HG02610 (cell line): ENCODE measurements around the gene YES1.
A peak's percentile ranks its signal among the peaks of the same experiment; 100 is the strongest.
"Not testable (repeated sequence)": the region's sequence is repeated elsewhere in the genome, so short reads cannot be mapped to it uniquely, and the experiment has no call there.

Experiments
- ATAC-seq: cut with Tn5 transposase; IDR thresholded peaks from one replicate; pipeline ENCODE4 v1.9.1; 2021; ENCODE audit warnings: mild to moderate bottlenecking, moderate library complexity; ENCODE audit not compliant: unreplicated experiment

The YES1 gene

DNA sequence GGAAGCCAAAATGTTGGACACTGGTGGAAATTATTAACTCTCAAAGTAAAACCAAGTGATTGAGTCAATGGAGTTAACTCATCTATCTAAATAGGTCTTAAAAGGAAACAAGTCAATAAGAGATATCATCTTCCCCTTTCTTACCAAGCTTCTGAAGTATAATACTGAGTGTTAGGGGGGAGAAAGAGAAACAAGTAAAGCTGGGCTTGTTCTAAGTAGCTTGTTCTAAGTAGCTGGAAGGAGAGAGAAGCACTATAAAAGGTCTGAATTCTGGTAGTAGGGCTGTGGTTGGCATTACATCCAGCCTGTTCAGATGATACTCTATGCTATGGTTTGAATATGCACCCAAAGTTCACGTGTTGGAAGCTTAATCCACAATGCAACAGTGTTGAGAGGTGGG lies 26.8 kb downstream of the YES1 start:
- peak; percentile 41 for ATAC-seq

- ATAC-seq, result no peak
These were observed 27.4 kb downstream of the YES1 start for GRCh38 chr18:784470-785172.

DNA sequence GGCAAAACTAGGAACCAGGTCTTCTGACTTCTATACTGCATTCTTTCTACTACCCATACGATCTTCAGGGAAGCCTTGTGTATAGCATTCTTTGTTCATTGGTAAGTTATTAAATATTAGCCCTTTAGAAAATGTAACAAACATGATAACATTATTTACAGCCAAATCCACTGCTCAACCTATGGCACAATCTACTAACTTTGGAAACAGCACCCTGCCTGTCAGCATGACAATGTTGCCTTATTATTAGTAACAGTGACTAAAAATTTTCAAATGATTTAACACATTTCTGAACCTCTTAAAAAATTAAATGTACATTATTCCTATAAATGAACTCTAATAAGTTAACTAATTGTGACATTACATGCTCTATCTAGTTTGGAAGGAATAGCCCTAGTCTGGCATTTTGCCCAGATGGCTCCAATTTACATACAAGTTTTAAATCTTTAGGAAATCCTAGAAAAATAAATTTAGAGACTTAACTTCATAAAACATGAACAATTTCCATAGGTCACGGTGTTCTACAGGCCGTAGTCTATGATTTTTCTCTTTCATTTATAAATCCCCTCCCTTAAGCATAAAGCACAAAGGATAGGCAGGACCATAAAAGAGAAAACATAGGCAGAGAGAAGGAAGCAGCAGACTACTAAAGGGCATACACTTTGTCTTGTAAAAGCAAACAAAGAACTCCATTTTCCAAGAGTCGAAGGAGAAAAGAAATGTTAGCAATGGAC lies 33.7 kb downstream of the YES1 start:
- no peak for ATAC-seq

DNA sequence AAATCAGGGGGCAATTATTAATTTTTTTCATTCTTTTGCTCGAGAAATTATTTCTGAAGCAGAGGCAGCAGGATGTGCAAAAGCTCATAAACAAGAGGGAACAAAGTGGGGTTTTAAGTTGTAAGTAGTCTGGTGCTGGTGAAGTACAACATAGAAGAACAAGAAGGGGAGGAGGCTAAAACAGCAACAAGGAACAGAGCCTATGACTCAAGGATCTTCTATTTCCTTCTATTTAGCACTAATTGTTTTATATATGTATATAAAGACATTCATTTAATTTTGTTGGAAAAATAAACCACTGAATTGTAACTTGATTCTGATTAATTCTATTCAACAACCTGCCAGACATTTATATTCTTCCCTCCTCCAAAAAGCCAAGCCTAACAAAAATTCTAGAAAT lies 35.0 kb downstream of the YES1 start:
- ATAC-seq, result no peak

DNA sequence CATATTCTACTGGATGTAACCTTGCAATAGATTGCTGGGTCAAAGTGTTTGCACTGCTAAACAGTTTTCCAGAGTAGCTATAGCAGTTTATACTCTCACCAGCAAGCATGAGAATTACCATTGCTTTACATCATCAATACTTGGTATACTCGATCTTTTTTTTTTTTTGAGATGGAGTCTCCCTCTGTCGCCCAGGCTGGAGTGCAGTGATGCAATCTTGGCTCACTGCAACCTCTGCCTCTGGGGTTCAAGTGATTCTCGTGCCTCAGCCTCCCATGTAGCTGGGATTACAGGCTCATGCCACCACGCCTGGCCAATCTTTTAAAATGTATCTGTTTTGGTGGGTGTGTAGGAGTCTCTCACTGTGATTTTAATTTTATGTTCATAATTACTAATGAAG lies 36.0 kb downstream of the YES1 start:
- not testable (repeated sequence) for ATAC-seq

- ATAC-seq, result no peak
These were observed 37.2 kb downstream of the YES1 start for GRCh38 chr18:774811-775210.

- no peak for ATAC-seq
These were observed 37.9 kb downstream of the YES1 start for GRCh38 chr18:773980-774624.

- ATAC-seq, result no peak
These were observed 41.5 kb downstream of the YES1 start for GRCh38 chr18:770583-770961.

DNA sequence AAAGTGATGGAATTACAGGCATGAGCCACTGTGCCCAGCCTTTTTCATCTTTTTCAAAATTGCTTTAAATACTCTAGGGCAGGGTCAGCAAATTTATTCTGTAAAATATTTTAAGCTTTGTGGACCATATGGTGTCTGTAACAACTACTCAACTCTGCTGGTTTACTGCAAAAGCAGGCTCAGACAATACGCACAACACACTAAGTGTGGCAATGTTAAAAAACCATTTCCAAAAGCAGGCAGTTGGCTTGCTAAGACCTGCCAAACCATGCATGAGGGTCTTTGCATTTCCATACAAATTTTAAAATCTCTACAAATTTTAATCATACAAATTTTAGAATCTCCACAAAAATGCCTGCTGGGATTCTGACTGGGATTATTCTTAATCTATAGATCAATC lies 44.1 kb downstream of the YES1 start:
- ATAC-seq, result no peak

- no peak for ATAC-seq
These were observed 44.8 kb downstream of the YES1 start for GRCh38 chr18:767084-767882.

DNA sequence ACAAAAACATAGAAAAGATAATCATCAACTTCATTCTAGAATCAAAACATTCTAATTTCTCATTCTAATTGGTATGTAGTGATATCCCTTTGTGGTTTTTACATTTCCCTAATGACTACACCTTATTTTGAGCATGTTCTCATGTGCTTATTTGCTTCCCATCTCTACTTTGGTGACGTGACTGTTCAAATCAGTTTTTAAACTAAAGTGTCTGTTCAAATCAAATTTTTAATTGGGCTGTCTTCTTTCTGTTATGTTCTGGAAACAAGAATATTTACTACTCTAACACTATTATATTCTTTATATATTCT lies 45.5 kb downstream of the YES1 start:
- ATAC-seq, result no peak

- no peak for ATAC-seq
These were observed 46.1 kb downstream of the YES1 start for GRCh38 chr18:765764-766549.

- ATAC-seq, result not testable (repeated sequence)
These were observed 52.2 kb downstream of the YES1 start for GRCh38 chr18:759864-760263.

- no peak for ATAC-seq
These were observed 56.5 kb downstream of the YES1 start for GRCh38 chr18:755506-755905.

- no peak for ATAC-seq
These were observed 57.4 kb downstream of the YES1 start for GRCh38 chr18:754656-755055.

- no peak for ATAC-seq
These were observed 61.6 kb downstream of the YES1 start for GRCh38 chr18:750456-750855.

- ATAC-seq, result no peak
These were observed 67.0 kb downstream of the YES1 start for GRCh38 chr18:744832-745597.

- peak; percentile 77 for ATAC-seq
These were observed 70.0 kb downstream of the YES1 start for GRCh38 chr18:741931-742512.

- ATAC-seq, result no peak
These were observed 79.7 kb downstream of the YES1 start for GRCh38 chr18:732371-732770.

DNA sequence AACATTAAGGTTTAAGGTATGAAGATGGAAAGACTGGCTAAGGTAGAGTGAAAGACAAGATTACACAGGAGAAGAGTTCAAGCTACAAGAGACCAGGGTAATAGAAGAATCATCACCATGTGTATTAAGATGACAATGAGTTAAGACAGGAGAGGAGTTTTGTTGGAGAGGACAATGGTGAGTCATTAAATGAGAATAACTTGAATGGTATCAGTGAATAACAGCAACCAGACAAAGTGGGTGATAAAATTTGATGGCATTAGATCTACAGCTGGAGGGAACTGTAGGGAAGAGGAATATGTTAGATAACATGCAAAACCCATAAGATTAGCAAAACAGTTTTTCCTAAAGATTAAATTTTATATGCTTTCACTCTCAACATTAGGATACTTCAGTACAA lies 80.9 kb downstream of the YES1 start:
- no peak for ATAC-seq
